ENCODE measurements around the gene GLDN.

DNA sequence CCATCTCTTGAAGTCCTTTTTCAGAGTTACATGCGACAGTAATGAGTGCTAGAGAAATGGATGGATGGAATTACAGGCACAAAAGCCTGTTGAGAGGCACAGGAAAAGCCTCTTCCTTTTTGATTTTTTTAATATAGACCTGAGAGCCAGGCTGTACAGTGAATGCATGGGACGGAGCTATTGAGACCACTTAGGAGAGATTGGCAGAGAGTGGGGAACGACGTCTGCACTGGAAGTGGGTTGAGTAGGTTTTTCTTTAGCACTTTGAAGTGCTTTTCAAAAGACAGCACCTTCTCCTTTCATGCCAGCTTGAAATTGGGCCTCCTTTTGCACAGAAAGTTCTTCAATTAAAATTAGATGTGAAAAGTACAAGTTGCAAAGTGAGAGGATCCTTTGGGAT, 37.0 kb downstream of the GLDN start:
- TF ChIP-seq, protein P1, sequence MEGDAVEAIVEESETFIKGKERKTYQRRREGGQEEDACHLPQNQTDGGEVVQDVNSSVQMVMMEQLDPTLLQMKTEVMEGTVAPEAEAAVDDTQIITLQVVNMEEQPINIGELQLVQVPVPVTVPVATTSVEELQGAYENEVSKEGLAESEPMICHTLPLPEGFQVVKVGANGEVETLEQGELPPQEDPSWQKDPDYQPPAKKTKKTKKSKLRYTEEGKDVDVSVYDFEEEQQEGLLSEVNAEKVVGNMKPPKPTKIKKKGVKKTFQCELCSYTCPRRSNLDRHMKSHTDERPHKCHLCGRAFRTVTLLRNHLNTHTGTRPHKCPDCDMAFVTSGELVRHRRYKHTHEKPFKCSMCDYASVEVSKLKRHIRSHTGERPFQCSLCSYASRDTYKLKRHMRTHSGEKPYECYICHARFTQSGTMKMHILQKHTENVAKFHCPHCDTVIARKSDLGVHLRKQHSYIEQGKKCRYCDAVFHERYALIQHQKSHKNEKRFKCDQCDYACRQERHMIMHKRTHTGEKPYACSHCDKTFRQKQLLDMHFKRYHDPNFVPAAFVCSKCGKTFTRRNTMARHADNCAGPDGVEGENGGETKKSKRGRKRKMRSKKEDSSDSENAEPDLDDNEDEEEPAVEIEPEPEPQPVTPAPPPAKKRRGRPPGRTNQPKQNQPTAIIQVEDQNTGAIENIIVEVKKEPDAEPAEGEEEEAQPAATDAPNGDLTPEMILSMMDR (IDR thresholded peaks at IDR 0.05), result no peak
- no peak for TF ChIP-seq POLR2A (IDR thresholded peaks at IDR 0.05)
